Bronchial epithelial cell (primary cell): Measurements from ENCODE around the gene FAM219B. TPM values are rescaled to one million over a fixed set of nuclear protein-coding genes. Genes with fewer than 3 reads are reported as not detected.
A peak's percentile ranks its signal among the peaks of the same experiment; 100 is the strongest.
"Not testable (repeated sequence)": the region's sequence is repeated elsewhere in the genome, so short reads cannot be mapped to it uniquely, and the experiment has no call there.

Experiments used
- DNase-seq: peaks from one replicate; pipeline ENCODE4 v3.0.0-alpha.2; 2010; ENCODE audit warnings: low read depth
- FAIRE-seq: peaks from 2 replicates; lab custom pipeline; 2011; peaks lifted over from hg19 to GRCh38; lab: Jason Lieb, UNC
- H3K27me3 ChIP-seq: 2 replicates; pipeline ENCODE4 v1.5.1; 2011; ENCODE audit warnings: low read length; ENCODE audit not compliant: control insufficient read depth, insufficient read depth
- H3K36me3 ChIP-seq: 2 replicates; pipeline ENCODE4 v1.5.1; 2011; ENCODE audit warnings: low read length; ENCODE audit not compliant: control insufficient read depth, insufficient read depth
- H3K4me3 ChIP-seq: 2 replicates; pipeline ENCODE4 v1.5.1; 2011; ENCODE audit warnings: mild to moderate bottlenecking, low read depth, low read length, control low read depth
- CTCF ChIP-seq: IDR thresholded peaks from 2 replicates; pipeline ENCODE4 v1.5.1; 2011; ENCODE audit warnings: mild to moderate bottlenecking, moderate library complexity, low read length, control low read depth, inconsistent platforms; ENCODE audit not compliant: insufficient read depth, severe bottlenecking
- total RNA-seq: library from RNA; depleted of rRNA; stranded (reverse); fragments of >200 nt; gene quantifications from 2 replicates; pipeline ENCODE4 v1.2.1, GENCODE V29; 2014

The FAM219B gene
- total RNA-seq, 1 donor from 2014 or later: 72.4 TPM

GRCh38 chr15:74901612-74902063, 5.0 kb downstream of the FAM219B start:
- H3K27me3 ChIP-seq: no peaks in the 10 kb centered on the region
- no peak overlapping the region for H3K4me3 ChIP-seq
- DNase-seq (peak; percentile 43), FAIRE-seq (no peak)
- peak; percentile 76 for TF ChIP-seq CTCF
- H3K36me3 ChIP-seq: peaks cover 33% of the 10 kb centered on the region

GRCh38 chr15:74897300-74897701, 9.3 kb downstream of the FAM219B start:
- FAIRE-seq: no peak
- no peak overlapping the region for H3K4me3 ChIP-seq
- TF ChIP-seq CTCF: no peak
- no peaks in the 10 kb centered on the region for H3K27me3 ChIP-seq
- H3K36me3 ChIP-seq: peaks cover 22% of the 10 kb centered on the region
- no peak for DNase-seq

- H3K36me3 ChIP-seq: peaks cover 21% of the 10 kb centered on the region
- TF ChIP-seq CTCF: no peak
- FAIRE-seq: no peak
Observed at GRCh38 chr15:74896316-74896715, 10.3 kb downstream of the FAM219B start.

GRCh38 chr15:74895830-74896229, 10.8 kb downstream of the FAM219B start:
- H3K36me3 ChIP-seq: peaks cover 23% of the 10 kb centered on the region
- FAIRE-seq (no peak), DNase-seq (no peak)
- no peaks in the 10 kb centered on the region for H3K27me3 ChIP-seq
- no peak overlapping the region for H3K4me3 ChIP-seq
- TF ChIP-seq CTCF: no peak

More at GRCh38 chr15:74896316-74896715, 10.3 kb downstream of the FAM219B start:
- DNase-seq: no peak
- no peaks in the 10 kb centered on the region for H3K27me3 ChIP-seq
- no peak overlapping the region for H3K4me3 ChIP-seq

GRCh38 chr15:74894383-74894782, 12.3 kb downstream of the FAM219B start:
- not testable (repeated sequence) for H3K27me3 ChIP-seq, DNase-seq, FAIRE-seq, H3K4me3 ChIP-seq
- H3K36me3 ChIP-seq: peaks cover 12% of the 10 kb centered on the region

GRCh38 chr15:74893627-74894026, 13.0 kb downstream of the FAM219B start:
- TF ChIP-seq CTCF: no peak
- Histone ChIP-seq H3K4me3 (no peak overlapping the region), H3K36me3 (peaks cover 12% of the 10 kb centered on the region), H3K27me3 (no peaks in the 10 kb centered on the region)
- DNase-seq: no peak
- FAIRE-seq: no peak
